ENCODE measurements around the gene MICAL3.

The MICAL3 gene

DNA sequence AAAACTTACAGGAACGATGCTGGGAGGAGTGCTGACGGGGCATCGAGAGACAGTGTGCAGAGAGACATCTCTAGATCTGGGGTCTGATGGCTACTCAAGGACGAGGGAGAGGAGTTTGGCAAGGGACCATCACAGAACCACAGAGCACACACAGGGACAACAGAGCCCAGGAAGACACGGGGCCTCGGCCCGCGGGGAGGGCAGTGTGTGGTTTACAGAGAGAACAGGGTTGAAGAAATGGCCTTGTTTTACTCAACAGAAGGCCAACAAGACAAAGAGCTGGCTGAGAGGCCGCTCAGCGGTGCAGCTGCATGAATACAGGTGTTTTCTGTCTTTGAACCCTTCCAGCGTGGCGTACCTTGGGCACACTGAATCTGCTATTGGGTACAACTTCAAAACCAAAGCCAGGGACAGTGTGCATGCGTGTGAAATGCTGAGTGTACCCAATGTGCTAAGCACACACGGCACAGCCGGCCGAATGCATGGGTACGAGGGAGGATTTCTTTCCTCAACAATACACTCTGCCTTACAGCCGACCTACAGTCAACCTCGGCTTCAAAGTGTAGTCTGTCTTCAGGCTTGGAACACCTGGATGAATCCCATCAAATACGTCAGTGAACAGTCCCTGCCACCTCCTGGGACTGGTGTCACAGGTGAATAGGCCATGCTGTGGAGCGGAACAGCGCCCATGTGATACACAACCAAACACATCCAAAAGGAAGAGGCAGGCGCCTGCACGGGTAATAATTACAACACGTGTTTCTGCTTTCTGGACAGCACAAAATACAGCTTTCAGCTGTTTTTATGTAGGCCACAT lies 229.4 kb downstream of the MICAL3 start:
- H3K4me3 Mint-ChIP-seq: no peak overlapping the region
- peaks cover 12% of the 10 kb centered on the region for H3K36me3 Mint-ChIP-seq (ENCODE audit: low read depth)
- no peak overlapping the region for H3K27ac Mint-ChIP-seq
- H3K27me3 Mint-ChIP-seq: no peaks in the 10 kb centered on the region
- DNase-seq: no peak
- peaks cover 4% of the 10 kb centered on the region for H3K4me1 Mint-ChIP-seq (ENCODE audit: low read depth)
- no peaks in the 10 kb centered on the region for H3K9me3 Mint-ChIP-seq

DNA sequence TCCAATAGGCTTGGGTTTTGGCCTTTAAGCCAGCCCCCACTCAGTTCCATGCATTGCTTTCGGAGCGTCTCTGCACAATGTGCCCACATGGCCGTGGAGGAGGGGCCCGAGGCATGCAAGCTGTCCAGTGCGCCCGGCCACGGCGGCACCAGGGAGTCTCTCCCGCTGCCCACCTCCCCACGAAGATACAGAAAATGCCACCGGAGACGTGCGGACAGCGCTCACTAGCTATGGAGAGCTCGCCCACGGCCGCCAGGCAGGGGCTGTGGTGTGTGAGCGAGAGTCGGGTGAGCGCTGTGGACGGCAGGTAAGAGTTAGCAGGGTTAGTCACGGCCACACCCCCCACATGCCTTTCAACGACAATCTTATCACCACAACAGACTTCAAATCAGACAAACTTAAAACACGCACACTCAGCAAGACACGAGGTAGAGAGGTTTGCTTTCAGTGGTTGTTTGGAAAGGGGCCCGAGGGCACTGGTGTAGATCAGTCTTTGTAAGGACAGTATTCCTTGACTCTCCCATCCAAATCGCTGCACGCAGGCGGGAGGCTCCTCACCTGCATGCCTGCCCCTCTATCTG lies 231.4 kb downstream of the MICAL3 start:
- Mint-ChIP-seq H3K36me3 (ENCODE audit: low read depth) (peaks cover 19% of the 10 kb centered on the region), H3K4me3 (no peak overlapping the region), H3K9me3 (no peaks in the 10 kb centered on the region), H3K27ac (no peak overlapping the region), H3K27me3 (no peaks in the 10 kb centered on the region), H3K4me1 (ENCODE audit: low read depth) (no peaks in the 10 kb centered on the region)
- no peak for DNase-seq

- DNase-seq: no peak
- Mint-ChIP-seq H3K36me3 (ENCODE audit: low read depth) (peaks cover 20% of the 10 kb centered on the region), H3K4me1 (ENCODE audit: low read depth) (no peaks in the 10 kb centered on the region), H3K9me3 (no peaks in the 10 kb centered on the region), H3K27ac (no peak overlapping the region), H3K27me3 (no peaks in the 10 kb centered on the region), H3K4me3 (no peak overlapping the region)
Observed at GRCh38 chr22:17792299-17792698, 232.1 kb downstream of the MICAL3 start.

DNA sequence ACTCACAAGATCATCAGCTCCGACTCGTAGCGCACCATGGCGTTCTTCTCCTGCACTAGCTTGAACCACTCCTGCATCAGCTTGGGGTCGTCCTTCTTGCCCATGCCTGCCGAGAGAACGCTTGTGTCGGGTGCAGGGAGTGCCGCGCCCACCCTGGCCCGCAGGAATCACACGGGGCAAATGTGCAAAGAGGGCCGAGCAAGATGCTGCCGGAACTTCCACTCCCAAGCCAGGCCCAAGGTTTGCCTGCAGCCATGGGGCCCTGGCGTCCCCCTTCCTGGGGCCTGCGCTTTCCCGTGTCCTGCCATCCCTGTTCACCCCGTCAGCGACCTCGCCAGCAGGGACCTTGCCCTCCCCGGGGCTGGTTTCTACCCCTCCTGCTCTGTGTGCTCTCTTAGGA lies 233.2 kb downstream of the MICAL3 start:
- no peaks in the 10 kb centered on the region for H3K27me3 Mint-ChIP-seq

GRCh38 chr22:17789379-17790200 lies 234.8 kb downstream of the MICAL3 start:
- Mint-ChIP-seq H3K4me3 (no peak overlapping the region), H3K27me3 (no peaks in the 10 kb centered on the region), H3K27ac (no peak overlapping the region), H3K9me3 (no peaks in the 10 kb centered on the region), H3K36me3 (ENCODE audit: low read depth) (peaks cover 20% of the 10 kb centered on the region), H3K4me1 (ENCODE audit: low read depth) (peaks cover 1% of the 10 kb centered on the region)
- DNase-seq: no peak

More for the DNA sequence above, 233.2 kb downstream of the MICAL3 start:
- Mint-ChIP-seq H3K36me3 (ENCODE audit: low read depth) (peaks cover 20% of the 10 kb centered on the region), H3K4me1 (ENCODE audit: low read depth) (no peaks in the 10 kb centered on the region), H3K9me3 (no peaks in the 10 kb centered on the region), H3K4me3 (no peak overlapping the region), H3K27ac (no peak overlapping the region)
- no peak for DNase-seq

- Mint-ChIP-seq H3K4me1 (ENCODE audit: low read depth) (peaks cover 1% of the 10 kb centered on the region), H3K27ac (no peak overlapping the region), H3K27me3 (no peaks in the 10 kb centered on the region), H3K36me3 (ENCODE audit: low read depth) (peaks cover 20% of the 10 kb centered on the region), H3K9me3 (no peaks in the 10 kb centered on the region), H3K4me3 (no peak overlapping the region)
- DNase-seq: no peak
Observed at GRCh38 chr22:17788528-17789378, 235.6 kb downstream of the MICAL3 start.

DNA sequence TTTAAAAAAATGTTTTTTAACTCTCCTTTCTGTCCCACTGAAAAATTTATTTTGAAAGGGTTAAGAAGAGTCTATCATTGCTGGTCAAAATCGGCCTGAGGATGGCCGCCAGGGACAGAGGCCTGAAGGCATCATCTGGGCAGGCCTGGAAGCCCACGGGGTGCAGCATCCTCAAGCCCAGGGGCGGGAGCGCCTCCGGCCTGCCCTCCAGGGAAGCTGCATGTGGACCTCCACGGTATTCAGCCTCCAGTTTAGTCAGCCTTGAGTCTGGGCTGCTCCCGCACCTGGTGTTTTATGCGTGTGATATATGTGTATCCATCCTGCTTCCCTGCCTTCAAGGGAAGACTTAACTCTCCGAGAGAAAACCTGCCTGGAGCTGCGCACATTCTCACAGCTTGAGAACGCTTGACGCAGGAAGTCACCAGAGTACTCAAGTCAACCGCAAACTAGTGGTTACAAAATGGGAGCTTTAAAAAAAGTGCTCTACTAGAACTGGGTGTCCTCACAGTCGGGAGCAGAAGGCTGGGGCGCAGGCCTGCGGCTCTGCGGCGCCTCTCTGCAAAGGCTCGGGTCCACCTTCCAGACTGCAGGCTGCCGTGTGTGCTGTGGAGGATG lies 236.5 kb downstream of the MICAL3 start:
- H3K27ac Mint-ChIP-seq: no peak overlapping the region
- no peak for DNase-seq
- no peak overlapping the region for H3K4me3 Mint-ChIP-seq
- H3K4me1 Mint-ChIP-seq (ENCODE audit: low read depth): peaks cover 1% of the 10 kb centered on the region
- no peaks in the 10 kb centered on the region for H3K9me3 Mint-ChIP-seq
- H3K27me3 Mint-ChIP-seq: no peaks in the 10 kb centered on the region
- H3K36me3 Mint-ChIP-seq (ENCODE audit: low read depth): peaks cover 20% of the 10 kb centered on the region

DNA sequence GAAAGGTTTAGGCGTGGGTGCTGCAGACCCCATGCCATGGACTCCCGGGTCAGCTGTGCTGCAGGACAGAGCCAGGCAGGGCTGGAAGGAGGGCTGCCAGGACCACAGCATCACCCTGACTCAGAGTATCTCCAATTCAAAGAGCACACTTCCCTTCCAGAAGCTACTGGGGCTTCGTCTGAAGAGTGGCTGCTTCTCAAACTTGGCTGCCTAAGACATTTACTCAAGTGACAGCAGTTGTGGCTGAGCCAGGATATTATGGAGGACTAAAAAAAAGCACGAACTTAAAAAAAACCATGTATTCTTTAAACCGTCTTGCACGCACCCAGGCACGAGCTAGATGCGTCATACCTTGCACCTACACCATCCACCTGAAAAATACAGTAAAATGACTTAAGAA lies 237.1 kb downstream of the MICAL3 start:
- no peak for DNase-seq
- H3K27ac Mint-ChIP-seq: no peak overlapping the region

DNA sequence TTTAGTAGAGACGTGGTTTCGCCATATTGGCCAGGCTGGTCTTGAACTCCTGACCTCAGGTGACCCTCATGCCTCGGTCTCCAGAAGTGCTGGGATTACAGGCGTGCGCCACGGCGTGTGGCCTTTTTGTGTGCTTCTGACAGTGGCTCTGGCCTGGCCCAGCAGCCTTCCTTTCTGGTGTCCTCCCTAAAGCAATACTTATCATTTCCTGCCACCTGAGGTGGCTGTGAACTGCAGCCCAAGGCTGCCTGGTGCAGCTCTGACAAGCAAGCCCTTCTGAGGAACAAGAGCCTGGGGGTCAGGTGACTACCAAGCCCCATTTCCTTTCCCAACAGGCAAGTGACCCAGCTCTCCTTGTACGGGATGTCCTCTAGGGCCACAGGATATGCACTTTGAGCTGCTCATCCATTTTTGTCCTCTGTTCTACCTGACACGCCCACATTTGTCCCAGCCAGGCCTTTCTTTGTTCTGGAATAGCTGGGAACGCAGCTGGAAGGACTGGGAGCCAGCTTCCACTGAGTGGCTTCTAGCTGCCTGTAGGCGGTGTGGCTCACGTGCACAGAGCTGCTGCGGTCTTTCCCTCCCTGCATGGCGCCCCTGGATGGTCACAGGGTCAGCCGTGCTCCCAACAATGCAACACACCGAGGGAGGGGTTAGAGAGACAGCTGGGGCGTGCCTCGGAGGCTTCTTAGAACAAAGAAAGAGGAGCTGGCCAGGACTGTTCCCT lies 237.8 kb downstream of the MICAL3 start:
- H3K27me3 Mint-ChIP-seq: no peaks in the 10 kb centered on the region
- H3K4me1 Mint-ChIP-seq (ENCODE audit: low read depth): peaks cover 13% of the 10 kb centered on the region
- no peaks in the 10 kb centered on the region for H3K9me3 Mint-ChIP-seq
- H3K4me3 Mint-ChIP-seq: no peak overlapping the region
- no peak for DNase-seq
- peaks cover 19% of the 10 kb centered on the region for H3K36me3 Mint-ChIP-seq (ENCODE audit: low read depth)
- H3K27ac Mint-ChIP-seq: no peak overlapping the region

More for the DNA sequence above, 237.1 kb downstream of the MICAL3 start:
- peaks cover 7% of the 10 kb centered on the region for H3K4me1 Mint-ChIP-seq (ENCODE audit: low read depth)
- no peaks in the 10 kb centered on the region for H3K9me3 Mint-ChIP-seq
- H3K27me3 Mint-ChIP-seq: no peaks in the 10 kb centered on the region
- no peak overlapping the region for H3K4me3 Mint-ChIP-seq
- H3K36me3 Mint-ChIP-seq (ENCODE audit: low read depth): peaks cover 20% of the 10 kb centered on the region

DNA sequence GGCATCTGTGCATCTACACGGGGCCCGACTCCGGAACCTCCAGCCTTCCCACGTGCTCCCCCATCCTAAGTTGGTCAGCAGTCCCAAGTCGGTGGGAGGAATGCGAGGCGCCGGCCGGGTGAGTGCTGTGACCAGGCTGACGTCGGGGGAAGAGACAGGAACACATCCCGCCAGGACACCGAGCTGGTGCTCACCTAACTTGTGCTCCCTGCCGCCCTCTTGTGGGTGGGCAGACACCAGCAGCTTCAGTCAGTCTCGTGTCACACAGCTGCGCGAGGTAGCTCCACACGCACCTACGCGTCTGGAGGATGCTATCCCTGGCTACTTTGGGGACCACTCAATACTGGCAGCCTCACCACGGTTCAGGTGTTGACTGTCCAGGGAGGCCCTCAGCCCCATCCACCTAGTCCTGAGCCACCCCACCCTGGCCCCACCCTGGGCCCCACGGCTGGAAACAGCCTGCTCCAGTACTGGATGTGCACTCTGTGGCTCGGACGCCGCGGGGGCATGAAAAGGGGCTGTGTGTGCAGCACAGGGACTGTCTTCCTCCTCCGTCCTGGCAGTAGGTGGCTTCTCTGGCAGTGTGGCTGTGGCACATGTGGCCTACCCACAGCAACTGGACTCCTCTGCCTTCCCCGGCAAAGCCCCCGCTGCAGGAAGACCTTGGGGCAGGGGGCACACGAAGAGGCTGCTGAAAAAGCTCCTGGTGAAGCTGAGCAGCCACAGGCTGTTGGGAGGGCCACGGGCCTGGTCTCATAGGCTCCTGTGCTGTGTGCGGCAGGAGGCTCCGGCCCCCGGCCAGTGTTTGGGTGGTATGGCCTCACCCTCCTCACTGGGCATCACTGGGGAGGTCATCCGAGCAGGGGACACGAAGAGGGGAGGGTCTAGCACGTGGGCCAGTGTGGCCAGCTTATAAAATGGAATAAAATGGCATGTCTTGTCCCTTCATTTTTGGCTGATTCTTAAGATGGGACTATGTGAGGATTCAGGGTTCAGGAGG lies 238.9 kb downstream of the MICAL3 start:
- Mint-ChIP-seq H3K4me3 (no peak overlapping the region), H3K9me3 (no peaks in the 10 kb centered on the region), H3K27ac (no peak overlapping the region), H3K36me3 (ENCODE audit: low read depth) (peaks cover 12% of the 10 kb centered on the region), H3K4me1 (ENCODE audit: low read depth) (peaks cover 25% of the 10 kb centered on the region), H3K27me3 (no peaks in the 10 kb centered on the region)
- peak; percentile 81 for DNase-seq

GRCh38 chr22:17784776-17785175 lies 239.6 kb downstream of the MICAL3 start:
- Mint-ChIP-seq H3K4me3 (no peak overlapping the region), H3K27me3 (no peaks in the 10 kb centered on the region), H3K9me3 (no peaks in the 10 kb centered on the region), H3K4me1 (ENCODE audit: low read depth) (peaks cover 32% of the 10 kb centered on the region), H3K27ac (no peak overlapping the region), H3K36me3 (ENCODE audit: low read depth) (peaks cover 8% of the 10 kb centered on the region)
- DNase-seq: no peak

- peaks cover 3% of the 10 kb centered on the region for H3K36me3 Mint-ChIP-seq (ENCODE audit: low read depth)
- H3K27me3 Mint-ChIP-seq: no peaks in the 10 kb centered on the region
- peaks cover 40% of the 10 kb centered on the region for H3K4me1 Mint-ChIP-seq (ENCODE audit: low read depth)
- DNase-seq: no peak
- H3K27ac Mint-ChIP-seq: no peak overlapping the region
- no peak overlapping the region for H3K4me3 Mint-ChIP-seq
- no peaks in the 10 kb centered on the region for H3K9me3 Mint-ChIP-seq
Observed at GRCh38 chr22:17783773-17784480, 240.4 kb downstream of the MICAL3 start.
